HCT116 (cell line): Measurements from ENCODE around the gene CACNG8.

Experiments
- CBX3 ChIP-seq: IDR thresholded peaks from 2 replicates; pipeline ENCODE4 v1.6.1; 2012; ENCODE audit warnings: low read depth
- CTCF ChIP-seq, 3 experiments: fragments of 200-600 bp in 1 of 3; sonication (generic) in 1 of 3; IDR thresholded peaks in 2 of 3; conservative IDR thresholded peaks in 1 of 3; 2 replicates each; pipeline ENCODE4 v1.5.1; 2012 to 2017; ENCODE audit warnings: low read depth in 2 of 3, low read length in 2 of 3, antibody characterized with exemption in 1 of 3, borderline replicate concordance in 1 of 3, control low read depth in 1 of 3, mild to moderate bottlenecking in 1 of 3, mixed read lengths in 1 of 3, mixed run types in 1 of 3, moderate library complexity in 1 of 3; ENCODE audit not compliant: insufficient read depth in 1 of 3
- EZH2 ChIP-seq: fragments of 200-600 bp; sonication (generic); IDR thresholded peaks from 2 replicates; pipeline ENCODE4 v1.6.1; 2017; ENCODE audit warnings: antibody characterized with exemption, mixed run types
- EZH2phosphoT487 ChIP-seq: fragments of 200-600 bp; IDR thresholded peaks from 2 replicates; pipeline ENCODE4 v1.6.1; 2018; ENCODE audit warnings: antibody characterized with exemption, borderline replicate concordance
- MAX ChIP-seq: IDR thresholded peaks from 2 replicates; pipeline ENCODE4 v1.6.1; 2012
- POLR2A ChIP-seq: IDR thresholded peaks from 2 replicates; pipeline ENCODE4 v1.7.0; 2011; ENCODE audit warnings: borderline replicate concordance; ENCODE audit not compliant: insufficient read depth, insufficient read length; ENCODE audit errors: extremely low read depth
- POLR2AphosphoS5 ChIP-seq: IDR thresholded peaks from 2 replicates; pipeline ENCODE4 v1.6.1; 2011; ENCODE audit warnings: mild to moderate bottlenecking, low read depth, low read length, moderate library complexity
- REST ChIP-seq: IDR thresholded peaks from 2 replicates; pipeline ENCODE4 v1.6.1; 2012; ENCODE audit warnings: low read depth
- SP1 ChIP-seq: IDR thresholded peaks from 2 replicates; pipeline ENCODE4 v1.6.1; 2012; ENCODE audit warnings: low read depth
- ZBTB33 ChIP-seq: IDR thresholded peaks from 2 replicates; pipeline ENCODE4 v1.6.1; 2011; ENCODE audit warnings: mild to moderate bottlenecking, low read length, moderate library complexity; ENCODE audit not compliant: insufficient replicate concordance; ENCODE audit errors: extremely low read depth

GRCh38 chr19:53999694-54000093 lies 37.0 kb downstream of the CACNG8 start:
- no peak for TF ChIP-seq CTCF (IDR thresholded peaks at IDR 0.05 in 2 of 3, conservative IDR thresholded peaks at IDR 0.05 in 1 of 3; ENCODE audit: borderline replicate concordance in 1 of 3, insufficient read depth in 1 of 3, low read depth in 2 of 3, low read length in 2 of 3)
- no peak for TF ChIP-seq EZH2
- no peak for TF ChIP-seq MAX
- no peak for TF ChIP-seq CBX3
- no peak for TF ChIP-seq POLR2A
- TF ChIP-seq EZH2phosphoT487, result no peak
- TF ChIP-seq REST, result no peak
- no peak for TF ChIP-seq ZBTB33
- no peak for TF ChIP-seq SP1
- TF ChIP-seq POLR2AphosphoS5, result no peak
